Islet of Langerhans (tissue), 1 donor: ENCODE measurements around the gene ARFRP1.

Experiments used
- FAIRE-seq: peaks from one replicate; lab custom pipeline; 2011; peaks lifted over from hg19 to GRCh38; lab: Jason Lieb, UNC

ARFRP1 gene

DNA sequence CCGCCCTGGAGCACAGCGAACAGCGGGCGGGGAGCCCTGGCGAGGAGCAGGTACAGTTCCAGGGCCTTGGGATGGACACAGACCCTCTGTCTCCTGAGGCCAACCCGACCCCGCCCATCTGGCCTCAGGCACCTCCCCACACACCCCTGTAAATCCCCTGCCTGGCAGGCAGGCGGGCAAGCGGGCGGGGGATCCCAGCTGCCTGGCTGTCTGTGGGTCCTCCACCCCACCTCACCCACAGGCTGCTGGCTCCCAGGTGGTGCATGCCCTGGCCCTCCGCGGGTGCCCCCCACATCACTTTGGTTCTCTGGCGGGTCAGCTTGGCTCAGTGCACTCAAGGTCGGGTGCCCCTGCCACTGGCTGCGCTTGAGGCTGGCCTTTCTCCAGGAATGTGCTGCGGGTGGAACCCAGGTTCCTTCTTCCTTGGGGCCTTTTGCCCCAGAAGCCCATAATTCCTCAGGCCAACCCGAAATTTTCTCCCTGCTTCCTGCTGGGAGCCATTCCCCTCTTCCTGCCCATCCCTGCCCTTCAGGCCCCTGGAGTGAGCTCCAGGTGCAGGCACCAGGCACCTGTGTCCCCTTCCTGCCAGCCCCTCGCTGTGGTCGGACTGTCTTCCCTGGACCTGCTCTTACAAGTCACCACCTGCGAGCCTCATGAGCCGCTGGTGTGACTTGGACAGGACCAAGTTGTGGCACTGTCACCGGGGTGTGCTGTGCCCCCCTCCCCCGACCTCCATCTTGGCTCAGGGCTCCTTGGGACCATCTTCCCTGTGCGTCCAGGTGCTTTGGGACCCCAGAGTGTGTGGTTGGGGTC lies 16.7 kb downstream of the ARFRP1 start:
- no peak for FAIRE-seq

DNA sequence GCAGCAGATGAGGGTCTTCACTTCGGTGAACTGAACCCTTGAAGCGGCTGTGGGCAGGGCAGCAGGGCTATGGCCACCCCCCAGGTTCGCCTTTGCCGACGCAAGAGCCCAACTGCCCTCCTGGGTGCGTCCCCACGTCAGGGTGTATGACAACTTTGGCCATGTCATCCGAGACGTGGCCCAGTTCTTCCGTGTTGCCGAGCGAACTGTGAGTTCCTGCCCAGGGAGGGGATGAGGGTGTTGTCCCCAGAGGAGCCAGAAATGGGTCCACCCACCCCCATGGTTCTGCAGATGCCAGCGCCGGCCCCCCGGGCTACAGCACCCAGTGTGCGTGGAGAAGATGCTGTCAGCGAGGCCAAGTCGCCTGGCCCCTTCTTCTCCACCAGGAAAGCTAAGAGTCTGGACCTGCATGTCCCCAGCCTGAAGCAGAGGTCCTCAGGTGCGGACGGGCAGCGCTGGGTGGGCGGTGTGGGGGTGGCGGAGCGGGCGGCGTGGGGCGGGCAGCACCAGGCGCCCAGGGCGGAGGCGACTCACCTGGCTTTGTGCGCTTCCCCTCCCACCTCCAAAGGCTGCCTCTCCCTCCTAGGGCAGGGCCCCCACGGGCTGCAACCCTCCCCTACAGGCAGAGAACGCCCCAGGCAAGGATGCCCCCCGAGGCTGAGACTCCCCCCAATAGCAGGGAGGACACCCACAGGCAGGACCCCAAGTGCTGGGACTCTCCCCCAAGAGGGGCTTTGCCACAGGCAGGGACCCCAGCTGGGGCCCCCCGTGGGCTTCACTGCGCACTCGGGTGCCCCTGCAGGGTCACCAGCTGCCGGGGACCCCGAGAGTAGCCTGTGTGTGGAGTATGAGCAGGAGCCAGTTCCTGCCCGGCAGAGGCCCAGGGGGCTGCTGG lies 17.5 kb downstream of the ARFRP1 start:
- FAIRE-seq = no peak

- FAIRE-seq = no peak
Measured at GRCh38 chr20:63689046-63690002, 18.5 kb downstream of the ARFRP1 start.

DNA sequence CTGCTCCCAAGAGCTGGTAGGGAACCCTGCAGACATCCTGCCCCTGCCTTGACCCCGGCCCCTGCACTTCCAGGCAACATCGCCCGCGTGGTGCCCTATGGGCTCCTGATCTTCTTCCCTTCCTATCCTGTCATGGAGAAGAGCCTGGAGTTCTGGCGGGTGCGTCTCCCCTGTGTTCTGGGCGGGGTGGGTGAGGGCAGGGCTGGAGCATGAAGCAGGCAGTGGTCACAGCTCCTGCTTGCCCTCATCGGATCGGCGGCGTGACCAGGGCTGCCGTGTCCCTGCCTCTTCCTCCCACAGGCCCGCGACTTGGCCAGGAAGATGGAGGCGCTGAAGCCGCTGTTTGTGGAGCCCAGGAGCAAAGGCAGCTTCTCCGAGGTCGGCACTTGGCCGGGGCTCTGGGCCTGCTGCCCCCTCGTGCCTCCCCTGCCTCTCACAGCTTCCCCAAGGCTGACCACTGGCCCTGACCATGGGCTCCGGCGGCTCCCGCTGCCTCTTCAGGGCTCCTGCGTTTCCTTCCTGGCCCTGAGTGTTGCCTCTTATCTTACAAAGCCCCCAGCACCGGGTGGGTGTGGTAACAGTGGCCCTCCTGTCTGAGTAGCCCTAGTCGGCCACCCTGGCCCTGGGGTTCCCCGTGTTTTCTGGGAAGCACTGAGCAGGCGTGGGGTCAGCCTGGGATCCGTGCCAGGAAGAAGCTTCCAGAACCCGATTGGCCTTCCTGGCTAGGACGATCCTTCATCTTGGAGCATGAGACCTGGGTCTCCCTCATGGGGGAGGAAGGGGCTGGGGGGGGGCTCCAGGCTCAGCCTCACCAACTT lies 19.3 kb downstream of the ARFRP1 start:
- no peak for FAIRE-seq

- FAIRE-seq = no peak
Measured at GRCh38 chr20:63687419-63688178, 20.2 kb downstream of the ARFRP1 start.

- FAIRE-seq = no peak
Measured at GRCh38 chr20:63686492-63687321, 21.1 kb downstream of the ARFRP1 start.

GRCh38 chr20:63686094-63686491 lies 21.7 kb downstream of the ARFRP1 start:
- FAIRE-seq = no peak

DNA sequence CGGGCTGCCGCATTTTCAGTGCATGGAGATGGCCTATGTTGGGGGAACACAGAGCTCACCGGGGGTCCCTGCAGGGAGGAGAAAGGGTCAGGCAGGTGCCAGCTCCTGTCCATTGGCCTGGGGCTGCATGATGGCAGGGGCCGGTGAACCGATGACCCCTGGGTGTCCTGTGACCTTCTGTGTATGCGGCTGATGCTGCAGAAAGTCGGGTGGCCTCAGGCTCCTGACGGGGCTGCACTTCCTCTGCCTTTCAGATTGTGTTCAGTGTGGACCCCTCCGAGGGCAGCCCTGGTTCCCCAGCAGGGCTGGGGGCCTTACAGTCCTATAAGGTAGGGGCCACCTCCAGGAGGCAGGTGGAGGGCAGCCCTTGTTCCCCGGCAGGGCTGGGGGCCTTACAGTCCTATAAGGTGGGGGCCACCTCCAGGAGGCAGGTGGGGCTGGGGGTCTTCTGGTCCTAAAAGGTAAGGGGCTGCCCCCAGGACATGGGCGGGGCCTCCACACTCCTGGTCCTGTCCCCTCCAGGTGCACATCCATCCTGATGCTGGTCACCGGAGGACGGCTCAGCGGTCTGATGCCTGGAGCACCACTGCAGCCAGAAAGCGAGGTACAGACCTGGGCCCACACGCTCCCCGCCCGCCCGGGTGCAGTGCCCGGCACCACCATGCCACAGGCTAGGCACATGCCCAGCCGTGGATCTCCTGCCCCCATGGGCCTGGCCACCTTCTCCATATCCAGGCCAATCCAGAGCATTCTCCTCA lies 22.3 kb downstream of the ARFRP1 start:
- no peak for FAIRE-seq

DNA sequence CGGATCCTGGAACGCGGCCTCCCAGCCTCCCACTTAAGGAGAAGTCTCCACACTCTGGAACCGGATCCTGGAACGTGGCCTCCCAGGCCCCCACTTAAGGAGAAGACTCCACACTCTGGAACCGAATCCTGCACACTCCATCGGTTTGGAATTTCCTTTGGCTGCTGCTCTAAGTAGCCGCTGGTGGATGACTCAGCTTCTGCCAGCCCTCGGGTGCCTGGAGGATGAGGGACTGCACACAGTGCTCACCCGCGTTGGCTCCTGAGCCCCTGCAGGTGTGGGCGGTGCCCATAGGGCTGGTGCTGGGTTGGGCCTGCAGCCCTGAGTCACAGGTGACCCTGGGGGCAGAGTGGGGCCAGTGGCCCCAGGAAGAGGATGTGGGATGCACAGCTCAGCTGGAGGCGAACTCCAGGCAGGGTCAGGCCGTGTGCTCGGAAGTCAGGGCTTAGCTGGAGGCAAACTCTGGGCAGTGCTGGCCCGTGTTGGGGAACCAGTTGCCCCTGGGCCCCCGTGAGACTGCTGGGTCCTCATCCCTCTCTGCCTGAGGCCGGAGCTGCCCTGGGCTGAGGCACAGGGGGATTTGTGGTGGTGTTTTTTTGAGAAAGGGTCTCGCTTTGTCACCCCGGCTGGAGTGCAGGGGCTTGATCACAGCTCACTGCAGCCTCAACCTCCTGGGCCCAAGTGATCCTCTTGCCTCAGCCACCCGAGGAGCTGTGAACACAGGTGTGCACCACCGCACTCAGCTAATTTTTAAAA lies 25.2 kb downstream of the ARFRP1 start:
- no peak for FAIRE-seq

DNA sequence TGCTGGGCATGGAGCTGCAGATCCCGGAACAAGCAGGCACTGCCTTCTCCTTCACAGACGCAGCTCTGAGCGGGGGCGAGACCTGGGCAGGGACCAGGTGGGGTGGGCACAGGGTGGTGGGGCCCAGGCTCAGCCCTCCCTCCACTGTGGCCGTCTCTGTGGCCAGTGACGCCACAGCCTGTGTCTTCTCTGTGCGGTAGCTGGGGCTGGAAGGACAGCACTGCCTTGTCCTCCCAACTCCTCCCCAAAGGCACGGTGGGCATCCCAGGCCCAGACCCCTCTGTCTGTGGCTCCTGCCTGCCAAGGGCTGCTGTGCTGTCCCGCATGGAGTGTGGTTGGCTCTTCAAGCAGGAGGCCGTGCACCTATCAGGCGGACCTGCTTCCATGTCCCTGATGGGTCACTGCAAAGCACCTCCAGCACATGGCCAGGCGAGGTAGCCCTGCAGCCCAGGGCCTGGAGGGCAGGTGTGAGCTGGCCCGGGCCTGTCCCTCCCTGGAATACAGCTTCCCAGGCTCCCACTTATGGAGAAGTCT lies 26.1 kb downstream of the ARFRP1 start:
- FAIRE-seq = no peak

DNA sequence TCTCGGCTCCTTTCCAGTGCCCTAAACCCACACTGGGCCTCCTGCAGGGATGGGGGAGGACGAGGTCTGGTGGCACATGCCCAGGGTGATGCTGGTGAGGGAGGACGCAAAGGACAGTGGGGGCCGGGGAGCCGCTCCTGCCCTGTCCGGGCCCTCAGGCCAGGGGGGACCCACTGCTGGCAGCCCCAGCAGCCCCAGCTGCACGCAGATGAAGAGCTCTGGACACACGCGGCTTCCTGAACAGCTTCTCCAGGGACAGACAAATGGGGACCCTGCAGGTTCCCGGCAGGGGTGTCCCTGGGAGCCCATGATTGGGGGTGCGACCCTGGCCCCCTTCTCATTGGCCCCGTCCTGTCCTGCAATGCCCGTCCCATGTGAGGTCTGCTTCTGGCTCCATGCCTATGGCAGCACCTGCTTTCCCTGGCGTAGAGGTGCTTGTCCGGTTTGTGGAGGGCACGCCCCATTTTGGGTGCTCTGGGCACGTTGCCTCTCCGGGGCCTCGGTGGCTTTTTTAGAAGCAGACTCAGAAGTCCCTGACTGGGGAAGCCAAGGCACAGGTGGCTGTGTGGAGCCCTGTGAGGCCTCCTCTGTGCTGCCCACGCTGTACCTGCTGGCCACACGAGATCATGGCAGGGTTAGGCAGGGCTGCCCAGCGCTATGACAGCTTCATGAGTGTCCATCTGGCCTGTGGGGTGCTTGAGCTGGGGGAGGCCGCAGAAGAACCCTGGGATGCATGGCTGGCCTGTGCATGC lies 26.7 kb downstream of the ARFRP1 start:
- FAIRE-seq = no peak

- no peak for FAIRE-seq
Measured at GRCh38 chr20:63680427-63680826, 27.3 kb downstream of the ARFRP1 start.

GRCh38 chr20:63679799-63680305 lies 27.9 kb downstream of the ARFRP1 start:
- FAIRE-seq = no peak

- FAIRE-seq = no peak
Measured at GRCh38 chr20:63678667-63679465, 28.9 kb downstream of the ARFRP1 start.

DNA sequence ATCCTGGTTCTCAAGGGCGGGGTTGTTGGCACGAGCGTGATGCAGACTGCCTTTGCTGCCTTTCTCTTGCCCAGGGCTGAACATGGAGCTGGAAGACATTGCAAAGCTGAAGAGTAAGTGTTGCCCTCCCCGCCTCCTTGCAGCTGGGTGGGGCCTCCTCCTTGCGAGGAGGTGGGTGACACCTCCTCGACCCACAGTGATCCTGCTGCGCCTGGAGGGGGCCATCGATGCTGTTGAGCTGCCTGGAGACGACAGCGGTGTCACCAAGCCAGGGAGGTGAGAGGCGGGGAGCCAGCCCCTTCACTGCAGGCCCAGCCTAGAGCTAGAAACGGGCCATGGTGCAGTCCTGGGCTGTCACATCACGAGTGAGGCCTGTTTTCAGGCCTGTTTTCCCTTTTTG lies 29.7 kb downstream of the ARFRP1 start:
- no peak for FAIRE-seq
